ENCODE results near the gene CXXC4. TPM values are rescaled to one million over a fixed set of nuclear protein-coding genes. Genes with fewer than 3 reads are reported as not detected.

The CXXC4 gene
- total RNA-seq, 1 experiment from 2014 or later, result 4.2 TPM

DNA sequence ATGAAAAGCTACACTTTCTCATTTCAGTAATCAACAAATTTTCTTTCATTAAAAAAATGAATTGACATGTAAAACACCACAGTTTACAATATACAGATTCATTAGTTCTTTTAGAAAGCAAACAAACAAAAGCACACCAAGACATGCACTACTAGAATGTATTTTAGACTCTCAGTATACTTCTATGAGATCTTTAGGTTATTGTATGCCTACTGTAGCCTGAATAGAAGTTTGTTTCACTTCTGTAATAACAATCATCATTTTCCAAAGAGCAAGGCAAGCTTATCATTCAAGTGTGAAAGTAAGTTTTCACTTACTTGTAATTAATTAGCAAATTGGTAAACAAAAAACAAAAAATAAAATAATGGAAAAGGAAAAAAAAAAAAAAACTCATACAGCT is 24.9 kb downstream of the CXXC4 start:
- no peaks in the 10 kb centered on the region for H4K20me1 ChIP-seq (ENCODE audit: control insufficient read depth, insufficient read depth, insufficient read length)
- H3K4me1 ChIP-seq (ENCODE audit: insufficient read depth, low read length), result peaks cover 2% of the 10 kb centered on the region; the same call in 1 of the 2 replicates
- H4K5ac ChIP-seq (ENCODE audit: insufficient read length, low read depth, low read length), result no peak overlapping the region
- Mint-ChIP-seq H3K27me3 (ENCODE audit: low read depth) (no peaks in the 10 kb centered on the region), H3K4me1 (peaks cover 10 to 16% of the 10 kb centered on the region in 2 experiments), H3K9me3 (no peaks in the 10 kb centered on the region), H3K27ac (no peak overlapping the region), H3K4me3 (no peak overlapping the region), H3K36me3 (ENCODE audit: insufficient read depth in 1 of 3, low read depth in 3 of 3) (no peaks in the 10 kb centered on the region)
- no peaks in the 10 kb centered on the region for H3K27me3 ChIP-seq (ENCODE audit: insufficient read depth, low read length)
- no peak overlapping the region for H3K27ac ChIP-seq (ENCODE audit: insufficient read length, low read depth, low read length)
- TF ChIP-seq, protein P1, sequence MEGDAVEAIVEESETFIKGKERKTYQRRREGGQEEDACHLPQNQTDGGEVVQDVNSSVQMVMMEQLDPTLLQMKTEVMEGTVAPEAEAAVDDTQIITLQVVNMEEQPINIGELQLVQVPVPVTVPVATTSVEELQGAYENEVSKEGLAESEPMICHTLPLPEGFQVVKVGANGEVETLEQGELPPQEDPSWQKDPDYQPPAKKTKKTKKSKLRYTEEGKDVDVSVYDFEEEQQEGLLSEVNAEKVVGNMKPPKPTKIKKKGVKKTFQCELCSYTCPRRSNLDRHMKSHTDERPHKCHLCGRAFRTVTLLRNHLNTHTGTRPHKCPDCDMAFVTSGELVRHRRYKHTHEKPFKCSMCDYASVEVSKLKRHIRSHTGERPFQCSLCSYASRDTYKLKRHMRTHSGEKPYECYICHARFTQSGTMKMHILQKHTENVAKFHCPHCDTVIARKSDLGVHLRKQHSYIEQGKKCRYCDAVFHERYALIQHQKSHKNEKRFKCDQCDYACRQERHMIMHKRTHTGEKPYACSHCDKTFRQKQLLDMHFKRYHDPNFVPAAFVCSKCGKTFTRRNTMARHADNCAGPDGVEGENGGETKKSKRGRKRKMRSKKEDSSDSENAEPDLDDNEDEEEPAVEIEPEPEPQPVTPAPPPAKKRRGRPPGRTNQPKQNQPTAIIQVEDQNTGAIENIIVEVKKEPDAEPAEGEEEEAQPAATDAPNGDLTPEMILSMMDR (conservative IDR thresholded peaks at IDR 0.05), result no peak
- no peak overlapping the region for H2AK5ac ChIP-seq (ENCODE audit: insufficient read length, low read length)
- no peak overlapping the region for H3K9ac ChIP-seq (ENCODE audit: extremely low read depth, insufficient read length, low read length)
- no peaks in the 10 kb centered on the region for H3K79me2 ChIP-seq (ENCODE audit: insufficient read depth, low read length)
- no peaks in the 10 kb centered on the region for H3K9me3 ChIP-seq (ENCODE audit: control insufficient read depth, low read depth, low read length)
- H4K8ac ChIP-seq (replicated peaks; ENCODE audit: insufficient read length, low read depth, low read length), result no peak overlapping the region
- H2AFZ ChIP-seq (ENCODE audit: low read length), result no peak overlapping the region
- no peak overlapping the region for H3K14ac ChIP-seq (ENCODE audit: insufficient read depth, low read length)
- no peak overlapping the region for H3K18ac ChIP-seq (ENCODE audit: insufficient read length, low read depth, low read length)
- no peak for DNase-seq
- no peak overlapping the region for H2BK120ac ChIP-seq (ENCODE audit: low read depth, low read length, poor library complexity, severe bottlenecking)
- H2BK5ac ChIP-seq (ENCODE audit: insufficient read length, low read length), result no peak overlapping the region
- no peak overlapping the region for H2BK12ac ChIP-seq (ENCODE audit: insufficient read length, low read depth, low read length)
- no peak overlapping the region for H4K91ac ChIP-seq (ENCODE audit: insufficient read length, low read depth, low read length)
- no peak overlapping the region for H3K23ac ChIP-seq (ENCODE audit: insufficient read length, low read depth, low read length)
- no peak overlapping the region for H2BK20ac ChIP-seq (ENCODE audit: low read depth, low read length, poor library complexity, severe bottlenecking)
- no peaks in the 10 kb centered on the region for H3K23me2 ChIP-seq (ENCODE audit: insufficient read length, low read depth, low read length, poor library complexity, severe bottlenecking)
- no peak overlapping the region for H3K56ac ChIP-seq (ENCODE audit: insufficient read length, low read depth, low read length)
- H3K79me1 ChIP-seq (ENCODE audit: insufficient read depth, low read depth, low read length, poor library complexity, severe bottlenecking), result no peaks in the 10 kb centered on the region
- H3K4me2 ChIP-seq (ENCODE audit: insufficient read depth, insufficient read length, low read length), result no peak overlapping the region
- H3K4ac ChIP-seq (ENCODE audit: low read depth, low read length), result no peak overlapping the region
- H3T11ph ChIP-seq (ENCODE audit: low read length), result no peak overlapping the region
- H2BK15ac ChIP-seq (ENCODE audit: low read depth, low read length), result no peak overlapping the region
